Subcutaneous abdominal adipose tissue (tissue), 5 donors: ENCODE measurements around the gene TRIAP1.

Source experiments
- H3K27ac ChIP-seq: one replicate; pipeline ENCODE4 v1.7.0; 2013; ENCODE audit warnings: low read depth, mild to moderate bottlenecking, inconsistent platforms, low read length, moderate library complexity
- H3K27me3 ChIP-seq, 5 donors: one replicate each; pipeline ENCODE4 v1.7.0; 2013; ENCODE audit warnings: low read length in 5 of 5, inconsistent platforms in 1 of 5; ENCODE audit not compliant: control insufficient read depth in 5 of 5, insufficient read depth in 4 of 5
- H3K36me3 ChIP-seq, 5 donors: one replicate each; pipeline ENCODE4 v1.7.0; 2013; ENCODE audit warnings: low read length in 5 of 5; ENCODE audit not compliant: control insufficient read depth in 5 of 5, insufficient read depth in 5 of 5
- H3K4me1 ChIP-seq, 5 donors: one replicate each; pipeline ENCODE4 v1.7.0; 2013; ENCODE audit warnings: low read length in 5 of 5, mild to moderate bottlenecking in 3 of 5, moderate library complexity in 1 of 5; ENCODE audit not compliant: control insufficient read depth in 5 of 5, insufficient read depth in 5 of 5
- H3K4me3 ChIP-seq, 5 donors: one replicate each; pipeline ENCODE4 v1.7.0; 2013; ENCODE audit warnings: low read length in 5 of 5, low read depth in 1 of 5
- H3K9ac ChIP-seq, 5 donors: one replicate each; pipeline ENCODE4 v1.7.0; 2013; ENCODE audit warnings: low read length in 5 of 5, mild to moderate bottlenecking in 4 of 5, moderate library complexity in 3 of 5
- H3K9me3 ChIP-seq, 5 donors: one replicate each; pipeline ENCODE4 v1.7.0; 2013; ENCODE audit warnings: low read length in 5 of 5; ENCODE audit not compliant: control insufficient read depth in 5 of 5
- donor health status: healthy.
- donor health status: healthy.
- donor health status: healthy.
- donor health status: healthy.
- donor health status: healthy.

Gene TRIAP1

DNA sequence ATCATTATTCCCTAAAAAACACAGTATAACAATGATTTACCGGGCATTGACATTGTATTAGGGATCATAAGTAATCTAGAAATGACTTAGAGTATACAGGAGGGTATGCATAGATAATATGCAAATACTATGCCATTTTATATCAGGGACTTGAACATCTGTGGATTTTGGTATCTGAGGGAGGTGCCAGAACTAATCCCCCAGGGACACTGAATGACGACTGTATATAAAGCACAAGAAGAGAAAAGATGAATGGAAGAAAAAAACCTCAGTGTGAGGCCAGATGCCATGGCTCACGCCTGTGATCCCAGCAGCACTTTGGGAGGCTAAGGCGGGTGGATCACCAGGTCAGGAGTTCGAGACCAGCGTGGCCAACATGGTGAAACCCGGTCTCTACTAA is 33.8 kb downstream of the TRIAP1 start:
- H3K4me3 ChIP-seq, result no peak overlapping the region
- no peaks in the 10 kb centered on the region for H3K36me3 ChIP-seq
- H3K27me3 ChIP-seq, result peaks cover 0 to 8% (median 0%) of the 10 kb centered on the region in 5 donors
- H3K9me3 ChIP-seq, result no peaks in the 10 kb centered on the region
- H3K4me1 ChIP-seq, result no peaks in the 10 kb centered on the region
- H3K27ac ChIP-seq, result no peak overlapping the region
- H3K9ac ChIP-seq, result no peak overlapping the region

- Histone ChIP-seq H3K9ac (no peak overlapping the region), H3K4me1 (no peaks in the 10 kb centered on the region), H3K9me3 (no peaks in the 10 kb centered on the region), H3K36me3 (no peaks in the 10 kb centered on the region), H3K27me3 (peaks cover 0 to 5% (median 0%) of the 10 kb centered on the region in 5 donors), H3K27ac (no peak overlapping the region), H3K4me3 (no peak overlapping the region)
Observed at GRCh38 chr12:120408771-120409170, 37.4 kb downstream of the TRIAP1 start.

GRCh38 chr12:120406553-120406952 is 39.6 kb downstream of the TRIAP1 start:
- Histone ChIP-seq H3K36me3 (no peaks in the 10 kb centered on the region), H3K27ac (no peak overlapping the region), H3K9me3 (no peaks in the 10 kb centered on the region), H3K9ac (no peak overlapping the region), H3K27me3 (peaks cover 0 to 13% (median 3%) of the 10 kb centered on the region in 5 donors), H3K4me1 (no peaks in the 10 kb centered on the region), H3K4me3 (no peak overlapping the region)

GRCh38 chr12:120406069-120406468 is 40.1 kb downstream of the TRIAP1 start:
- no peaks in the 10 kb centered on the region for H3K36me3 ChIP-seq
- H3K4me3 ChIP-seq, result no peak overlapping the region
- no peak overlapping the region for H3K9ac ChIP-seq
- H3K27ac ChIP-seq, result no peak overlapping the region
- H3K9me3 ChIP-seq, result no peaks in the 10 kb centered on the region
- H3K4me1 ChIP-seq, result no peaks in the 10 kb centered on the region
- H3K27me3 ChIP-seq, result peaks cover 0 to 13% (median 3%) of the 10 kb centered on the region in 5 donors

DNA sequence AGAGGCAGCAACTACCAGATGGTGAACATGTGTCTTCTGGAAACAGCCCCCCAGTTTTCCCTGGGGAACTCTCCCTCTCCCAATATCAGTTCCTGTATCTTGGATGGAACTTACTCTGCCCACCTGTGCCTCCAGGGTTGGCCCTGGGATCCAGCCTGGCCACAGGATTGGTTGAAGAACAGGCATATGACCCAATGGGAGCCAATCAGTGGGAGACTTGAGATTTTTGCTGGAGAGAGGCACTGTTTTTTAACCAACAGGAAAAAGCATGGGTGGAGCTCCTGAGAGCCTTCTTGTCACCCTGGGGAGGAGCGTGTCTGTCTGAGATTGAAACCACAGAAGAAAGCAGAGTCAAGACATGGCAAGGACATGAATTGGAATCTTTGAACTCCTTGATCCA is 41.9 kb downstream of the TRIAP1 start:
- Histone ChIP-seq H3K9ac (no peak overlapping the region), H3K4me3 (no peak overlapping the region), H3K36me3 (no peaks in the 10 kb centered on the region), H3K4me1 (no peaks in the 10 kb centered on the region), H3K27me3 (peaks cover 0 to 13% (median 6%) of the 10 kb centered on the region in 5 donors), H3K27ac (no peak overlapping the region), H3K9me3 (no peaks in the 10 kb centered on the region)

- Histone ChIP-seq H3K9ac (no peak overlapping the region), H3K4me3 (no peak overlapping the region), H3K27me3 (peaks cover 0 to 13% (median 6%) of the 10 kb centered on the region in 5 donors), H3K4me1 (no peaks in the 10 kb centered on the region), H3K27ac (no peak overlapping the region), H3K36me3 (no peaks in the 10 kb centered on the region), H3K9me3 (no peaks in the 10 kb centered on the region)
Observed at GRCh38 chr12:120403869-120404268, 42.3 kb downstream of the TRIAP1 start.

DNA sequence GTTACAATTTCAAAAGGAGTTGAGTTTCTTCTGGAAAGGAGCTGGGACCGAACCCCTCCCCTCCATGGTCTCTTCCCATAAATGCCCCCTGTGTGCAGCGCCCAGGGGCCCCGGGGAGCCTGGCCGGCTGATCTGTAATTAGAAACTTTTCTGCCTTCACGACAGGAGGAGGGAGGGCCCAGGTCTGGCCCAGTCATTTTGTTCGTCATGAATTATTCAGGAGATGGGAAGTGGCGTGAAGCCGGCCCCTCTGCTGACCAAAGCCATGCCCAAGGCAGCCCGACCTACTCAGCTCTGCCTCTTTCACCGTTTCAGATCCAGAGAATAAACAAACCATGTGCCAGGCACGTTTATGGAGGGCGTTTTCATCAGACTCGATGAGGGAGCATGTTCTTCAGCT is 44.0 kb downstream of the TRIAP1 start:
- H3K9ac ChIP-seq, result no peak overlapping the region
- H3K27ac ChIP-seq, result no peak overlapping the region
- H3K27me3 ChIP-seq, result peaks cover 7 to 22% (median 10%) of the 10 kb centered on the region in 5 donors
- no peaks in the 10 kb centered on the region for H3K9me3 ChIP-seq
- no peaks in the 10 kb centered on the region for H3K36me3 ChIP-seq
- no peak overlapping the region for H3K4me3 ChIP-seq
- no peaks in the 10 kb centered on the region for H3K4me1 ChIP-seq

- Histone ChIP-seq H3K9ac (no peak overlapping the region), H3K9me3 (no peaks in the 10 kb centered on the region), H3K4me3 (no peak overlapping the region), H3K27me3 (peaks cover 9 to 28% (median 17%) of the 10 kb centered on the region in 5 donors), H3K27ac (no peak overlapping the region), H3K36me3 (no peaks in the 10 kb centered on the region), H3K4me1 (no peaks in the 10 kb centered on the region)
Observed at GRCh38 chr12:120399531-120399930, 46.7 kb downstream of the TRIAP1 start.

DNA sequence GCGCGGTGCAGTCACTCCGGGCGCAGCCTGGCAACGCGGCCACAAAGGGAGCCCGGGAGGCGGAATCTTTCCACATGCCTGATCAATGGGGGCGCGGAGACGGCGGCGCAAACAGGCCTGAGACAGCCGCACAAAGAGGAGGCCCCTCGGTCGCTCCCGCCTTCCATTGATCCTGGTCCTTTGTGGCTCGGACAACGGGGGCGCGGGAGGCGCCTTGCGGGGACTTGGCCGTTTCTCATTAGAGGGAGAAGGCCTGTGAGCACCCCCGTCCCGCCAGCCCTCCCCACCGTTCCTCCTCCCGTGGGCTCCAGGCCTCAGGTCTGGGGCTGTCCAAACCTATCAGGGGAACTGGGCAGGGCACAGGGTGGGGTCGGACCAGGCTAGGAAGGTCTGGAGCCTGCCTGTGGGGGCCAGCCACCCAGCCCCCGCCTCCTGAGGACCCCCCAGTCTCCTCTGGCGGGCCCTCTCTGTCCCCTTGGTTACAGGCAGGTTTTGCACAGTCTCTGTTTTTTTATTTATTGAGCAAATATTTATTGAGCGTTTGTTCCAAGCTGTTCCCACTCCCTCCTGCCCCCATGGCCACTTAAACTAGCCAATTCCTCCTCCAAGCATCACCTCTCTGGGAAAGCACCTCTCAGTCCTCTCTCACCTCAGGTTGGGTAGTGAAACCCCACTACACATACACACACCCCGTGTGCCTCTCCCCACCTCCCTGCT is 48.2 kb downstream of the TRIAP1 start:
- Histone ChIP-seq H3K9ac (no peak overlapping the region), H3K4me3 (no peak overlapping the region), H3K27ac (no peak overlapping the region), H3K4me1 (no peaks in the 10 kb centered on the region), H3K27me3 (peaks cover 9 to 28% (median 24%) of the 10 kb centered on the region in 5 donors), H3K36me3 (no peaks in the 10 kb centered on the region), H3K9me3 (no peaks in the 10 kb centered on the region)

- no peak overlapping the region for H3K9ac ChIP-seq
- no peak overlapping the region for H3K4me3 ChIP-seq
- no peaks in the 10 kb centered on the region for H3K4me1 ChIP-seq
- H3K27me3 ChIP-seq, result peaks cover 5 to 25% (median 23%) of the 10 kb centered on the region in 5 donors
- H3K36me3 ChIP-seq, result no peaks in the 10 kb centered on the region
- no peak overlapping the region for H3K27ac ChIP-seq
- H3K9me3 ChIP-seq, result peaks cover 0 to 4% (median 0%) of the 10 kb centered on the region in 5 donors
Observed at GRCh38 chr12:120394483-120395367, 51.5 kb downstream of the TRIAP1 start.
